Caco-2 (cell line): ENCODE data around the gene ANKRD49. TPM values are rescaled to one million over a fixed set of nuclear protein-coding genes. Genes with fewer than 3 reads are reported as not detected.

Experiments
- BruUV-seq: library from RNA; stranded (reverse); fragments of 400-500 nt; replicated peaks from 2 replicates; lab custom pipeline; 2021; lab: Mats Ljungman, UMichigan
- CTCF ChIA-PET: fragments of 300-600 bp; sonication (Branson Sonifier 250); formaldehyde crosslinking; loops from one replicate; lab custom pipeline; 2022; ENCODE audit warnings: antibody characterized with exemption; lab: Charles Lee
- POLR2A ChIA-PET: fragments of 300-600 bp; sonication (Branson Sonifier 250); formaldehyde crosslinking; loops from one replicate; lab custom pipeline; 2022; ENCODE audit warnings: antibody characterized with exemption; lab: Charles Lee
- DNase-seq, 2 experiments: peaks; one replicate each; pipeline versions ENCODE4 v3.0.0 to v3.0.0-alpha.2; 2020 to 2022
- H3K27me3 ChIP-seq: replicated peaks from 2 replicates; pipeline ENCODE4 v1.6.0; 2011; ENCODE audit warnings: low read length; ENCODE audit not compliant: control insufficient read depth, insufficient read depth
- H3K36me3 ChIP-seq: 2 replicates; pipeline ENCODE4 v1.5.1; 2011; ENCODE audit warnings: low read length; ENCODE audit not compliant: control insufficient read depth, insufficient read depth
- H3K4me1 ChIP-seq: fragments of 250-450 bp; sonication (Bioruptor Pico); 2 replicates; pipeline ENCODE4 v1.5.1; 2020; ENCODE audit warnings: mild to moderate bottlenecking
- H3K4me3 ChIP-seq: 2 replicates; pipeline ENCODE4 v1.5.1; 2011; ENCODE audit warnings: low read depth, mild to moderate bottlenecking, control low read depth, low read length
- H3K9me3 ChIP-seq: fragments of 250-450 bp; sonication (Bioruptor Pico); 2 replicates; pipeline ENCODE4 v1.5.1; 2020; ENCODE audit warnings: mild to moderate bottlenecking, moderate library complexity
- H3K27ac Mint-ChIP-seq: one replicate; pipeline ENCODE4 v1.8.0; 2022; ENCODE audit warnings: mixed read lengths; ENCODE audit not compliant: unreplicated experiment
- H3K27me3 Mint-ChIP-seq: one replicate; pipeline ENCODE4 v1.8.0; 2022; ENCODE audit warnings: mixed read lengths; ENCODE audit not compliant: insufficient read depth, unreplicated experiment
- H3K36me3 Mint-ChIP-seq: one replicate; pipeline ENCODE4 v1.8.0; 2022; ENCODE audit warnings: mild to moderate bottlenecking, mixed read lengths; ENCODE audit not compliant: insufficient read depth, unreplicated experiment
- H3K4me1 Mint-ChIP-seq: one replicate; pipeline ENCODE4 v1.8.0; 2022; ENCODE audit warnings: low read depth, mixed read lengths; ENCODE audit not compliant: unreplicated experiment
- H3K4me3 Mint-ChIP-seq: one replicate; pipeline ENCODE4 v1.8.0; 2022; ENCODE audit warnings: mild to moderate bottlenecking, moderate library complexity, mixed read lengths; ENCODE audit not compliant: unreplicated experiment
- H3K9me3 Mint-ChIP-seq: one replicate; pipeline ENCODE4 v1.8.0; 2022; ENCODE audit warnings: mixed read lengths; ENCODE audit not compliant: unreplicated experiment
- intact Hi-C: fragments of 100-400 bp; cut with micrococcal nuclease; formaldehyde crosslinking; loops from one replicate; pipeline ENCODE4 v1.10.0; 2022; ENCODE audit not compliant: unreplicated experiment
- total RNA-seq: library from RNA; stranded (reverse); gene quantifications from 2 replicates; pipeline ENCODE4 v1.2.3, GENCODE V29; 2022
- TF ChIP-seq, protein P1 (sequence below), 2 experiments: fragments of 200-600 bp in 1 of 2; IDR thresholded peaks; 1 replicate in 1 of 2; 2 replicates in 1 of 2; pipeline versions ENCODE4 v1.5.1 to v1.8.0; 2011 to 2022; ENCODE audit warnings: antibody characterized with exemption in 1 of 2, control low read depth in 1 of 2, inconsistent platforms in 1 of 2, low read depth in 1 of 2, low read length in 1 of 2, mild to moderate bottlenecking in 1 of 2, moderate library complexity in 1 of 2; ENCODE audit not compliant: insufficient read depth in 1 of 2, severe bottlenecking in 1 of 2, unreplicated experiment in 1 of 2

Gene ANKRD49
- total RNA-seq, 1 experiment from 2014 or later: 29.2 TPM

DNA sequence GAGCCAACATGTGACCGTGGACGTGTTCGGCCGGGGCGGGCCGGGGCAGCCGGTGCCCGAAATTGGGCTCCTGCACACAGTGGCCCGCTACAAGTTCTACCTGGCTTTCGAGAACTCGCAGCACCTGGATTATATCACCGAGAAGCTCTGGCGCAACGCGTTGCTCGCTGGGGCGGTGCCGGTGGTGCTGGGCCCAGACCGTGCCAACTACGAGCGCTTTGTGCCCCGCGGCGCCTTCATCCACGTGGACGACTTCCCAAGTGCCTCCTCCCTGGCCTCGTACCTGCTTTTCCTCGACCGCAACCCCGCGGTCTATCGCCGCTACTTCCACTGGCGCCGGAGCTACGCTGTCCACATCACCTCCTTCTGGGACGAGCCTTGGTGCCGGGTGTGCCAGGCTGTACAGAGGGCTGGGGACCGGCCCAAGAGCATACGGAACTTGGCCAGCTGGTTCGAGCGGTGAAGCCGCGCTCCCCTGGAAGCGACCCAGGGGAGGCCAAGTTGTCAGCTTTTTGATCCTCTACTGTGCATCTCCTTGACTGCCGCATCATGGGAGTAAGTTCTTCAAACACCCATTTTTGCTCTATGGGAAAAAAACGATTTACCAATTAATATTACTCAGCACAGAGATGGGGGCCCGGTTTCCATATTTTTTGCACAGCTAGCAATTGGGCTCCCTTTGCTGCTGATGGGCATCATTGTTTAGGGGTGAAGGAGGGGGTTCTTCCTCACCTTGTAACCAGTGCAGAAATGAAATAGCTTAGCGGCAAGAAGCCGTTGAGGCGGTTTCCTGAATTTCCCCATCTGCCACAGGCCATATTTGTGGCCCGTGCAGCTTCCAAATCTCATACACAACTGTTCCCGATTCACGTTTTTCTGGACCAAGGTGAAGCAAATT, 51.7 kb downstream of the ANKRD49 start:
- POLR2A ChIA-PET: interaction anchor here (0.5 to 1.7 kb wide), 5 partner anchors 10 to 522 kb away, joined by 3 to 6 read pairs (median 4); partner anchors contain the start of genes ANKRD49 and MRE11
- Mint-ChIP-seq H3K27me3 (no peaks in the 10 kb centered on the region), H3K27ac (peak overlapping the region; percentile 87)

DNA sequence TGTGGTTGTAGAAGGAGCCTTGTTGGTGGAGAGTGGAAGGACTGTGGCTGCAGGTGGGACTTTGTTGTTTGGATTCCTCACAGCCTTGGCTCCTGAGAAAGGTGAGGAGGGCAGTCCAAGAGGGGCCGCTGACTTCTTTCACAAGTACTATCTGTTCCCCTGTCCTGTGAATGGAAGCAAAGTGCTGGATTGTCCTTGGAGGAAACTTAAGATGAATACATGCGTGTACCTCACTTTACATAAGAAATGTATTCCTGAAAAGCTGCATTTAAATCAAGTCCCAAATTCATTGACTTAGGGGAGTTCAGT, 52.3 kb downstream of the ANKRD49 start:
- peaks cover 32% of the 10 kb centered on the region for H3K4me1 ChIP-seq
- DNase-seq: no peak
- no peaks in the 10 kb centered on the region for H3K9me3 Mint-ChIP-seq
- TF ChIP-seq, protein P1, sequence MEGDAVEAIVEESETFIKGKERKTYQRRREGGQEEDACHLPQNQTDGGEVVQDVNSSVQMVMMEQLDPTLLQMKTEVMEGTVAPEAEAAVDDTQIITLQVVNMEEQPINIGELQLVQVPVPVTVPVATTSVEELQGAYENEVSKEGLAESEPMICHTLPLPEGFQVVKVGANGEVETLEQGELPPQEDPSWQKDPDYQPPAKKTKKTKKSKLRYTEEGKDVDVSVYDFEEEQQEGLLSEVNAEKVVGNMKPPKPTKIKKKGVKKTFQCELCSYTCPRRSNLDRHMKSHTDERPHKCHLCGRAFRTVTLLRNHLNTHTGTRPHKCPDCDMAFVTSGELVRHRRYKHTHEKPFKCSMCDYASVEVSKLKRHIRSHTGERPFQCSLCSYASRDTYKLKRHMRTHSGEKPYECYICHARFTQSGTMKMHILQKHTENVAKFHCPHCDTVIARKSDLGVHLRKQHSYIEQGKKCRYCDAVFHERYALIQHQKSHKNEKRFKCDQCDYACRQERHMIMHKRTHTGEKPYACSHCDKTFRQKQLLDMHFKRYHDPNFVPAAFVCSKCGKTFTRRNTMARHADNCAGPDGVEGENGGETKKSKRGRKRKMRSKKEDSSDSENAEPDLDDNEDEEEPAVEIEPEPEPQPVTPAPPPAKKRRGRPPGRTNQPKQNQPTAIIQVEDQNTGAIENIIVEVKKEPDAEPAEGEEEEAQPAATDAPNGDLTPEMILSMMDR (IDR thresholded peaks at IDR 0.05; ENCODE audit: insufficient read depth in 1 of 2, low read depth in 1 of 2, low read length in 1 of 2, severe bottlenecking in 1 of 2, unreplicated experiment in 1 of 2): no peak
- intact Hi-C loops: loop anchor here (1.0 to 5.0 kb wide), 3 partner anchors 15 to 221 kb away; partner anchors contain the start of gene AMOTL1
- no peaks in the 10 kb centered on the region for H3K27me3 Mint-ChIP-seq
- H3K9me3 ChIP-seq: no peaks in the 10 kb centered on the region
- TSS peak; percentile 39 for BruUV-seq
- peak overlapping the region; percentile 87 for H3K27ac Mint-ChIP-seq
- no peaks in the 10 kb centered on the region for H3K27me3 ChIP-seq
- CTCF ChIA-PET: interaction anchor here (1.1 to 1.3 kb wide), 4 partner anchors 25 to 77 kb away, joined by 3 to 6 read pairs (median 4); no protein-coding TSS in a partner anchor
- peak overlapping the region; percentile 71 for H3K4me3 ChIP-seq
- H3K4me3 Mint-ChIP-seq: peak overlapping the region; percentile 86
- H3K4me1 Mint-ChIP-seq: peaks cover 43% of the 10 kb centered on the region
- POLR2A ChIA-PET: interaction anchor here (0.9 to 1.3 kb wide), 2 partner anchors 21 to 52 kb away, joined by 3 to 4 read pairs; partner anchors contain the start of genes ANKRD49 and MRE11
- peaks cover 24% of the 10 kb centered on the region for H3K36me3 Mint-ChIP-seq
- H3K36me3 ChIP-seq: no peaks in the 10 kb centered on the region

More for the DNA sequence above, 51.7 kb downstream of the ANKRD49 start:
- CTCF ChIA-PET: interaction anchor here (1.1 to 1.3 kb wide), 4 partner anchors 24 to 78 kb away, joined by 3 to 6 read pairs (median 4); no protein-coding TSS in a partner anchor
- peak overlapping the region; percentile 86 for H3K4me3 Mint-ChIP-seq
- Histone ChIP-seq H3K4me1 (peaks cover 32% of the 10 kb centered on the region), H3K36me3 (no peaks in the 10 kb centered on the region), H3K9me3 (no peaks in the 10 kb centered on the region), H3K4me3 (peak overlapping the region; percentile 71), H3K27me3 (no peaks in the 10 kb centered on the region)
- no TSS peak for BruUV-seq
- H3K36me3 Mint-ChIP-seq: peaks cover 24% of the 10 kb centered on the region
- TF ChIP-seq, protein P1 (IDR thresholded peaks at IDR 0.05; ENCODE audit: insufficient read depth in 1 of 2, low read depth in 1 of 2, low read length in 1 of 2, severe bottlenecking in 1 of 2, unreplicated experiment in 1 of 2): no peak
- H3K9me3 Mint-ChIP-seq: no peaks in the 10 kb centered on the region
- intact Hi-C loops: loop anchor here (1.0 to 5.0 kb wide), 4 partner anchors 15 to 287 kb away; partner anchors contain the start of gene AMOTL1
- peaks cover 41% of the 10 kb centered on the region for H3K4me1 Mint-ChIP-seq
- peak; percentile 56 for DNase-seq

DNA sequence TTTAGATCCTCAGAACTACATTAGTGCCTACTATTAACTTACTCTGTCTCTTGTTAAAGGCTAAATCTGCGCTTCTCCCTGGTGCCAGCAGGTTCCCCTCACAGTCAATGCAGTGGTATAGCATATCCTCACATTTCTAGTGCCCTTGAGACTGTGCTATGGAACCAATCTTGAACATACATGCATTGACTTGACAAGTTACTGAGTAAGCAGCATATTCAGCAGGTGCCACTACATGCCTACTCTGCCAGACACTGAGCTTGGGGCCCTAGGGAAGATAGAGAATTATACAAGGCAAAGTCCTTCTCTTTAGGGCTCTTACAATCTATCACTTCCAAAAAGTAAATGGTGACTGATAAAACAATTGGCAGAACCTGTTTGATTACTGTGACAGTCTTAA, 53.1 kb downstream of the ANKRD49 start:
- H3K36me3 ChIP-seq: no peaks in the 10 kb centered on the region
- Mint-ChIP-seq H3K4me3 (peak overlapping the region; percentile 86), H3K27me3 (no peaks in the 10 kb centered on the region), H3K27ac (no peak overlapping the region), H3K4me1 (peaks cover 37% of the 10 kb centered on the region), H3K36me3 (peaks cover 24% of the 10 kb centered on the region), H3K9me3 (no peaks in the 10 kb centered on the region)
- H3K4me3 ChIP-seq: 0 out of 2 replicates have a peak overlapping the region, but pooled peaks have one; percentile 6
- ChIA-PET POLR2A (interaction anchor here (0.7 kb wide), 1 partner anchor 40 kb away, joined by 3 read pairs; no protein-coding TSS in a partner anchor), CTCF (interaction anchor here (1.2 kb wide), 1 partner anchor 40 kb away, joined by 4 read pairs; no protein-coding TSS in a partner anchor)
- H3K9me3 ChIP-seq: no peaks in the 10 kb centered on the region
- intact Hi-C loops: loop anchor here (1.0 to 5.0 kb wide), 4 partner anchors 14 to 220 kb away; partner anchors contain the start of gene AMOTL1
- H3K4me1 ChIP-seq: peaks cover 32% of the 10 kb centered on the region
- BruUV-seq: no TSS peak
- TF ChIP-seq, protein P1 (IDR thresholded peaks at IDR 0.05; ENCODE audit: insufficient read depth in 1 of 2, low read depth in 1 of 2, low read length in 1 of 2, severe bottlenecking in 1 of 2, unreplicated experiment in 1 of 2): peak in 1 of 2 experiments; percentile 15
- DNase-seq: peak; percentile 29 to 56
- no peaks in the 10 kb centered on the region for H3K27me3 ChIP-seq
